Hepatic stellate cell (primary cell): ENCODE measurements around the gene NDUFA13.
A peak's percentile ranks its signal among the peaks of the same experiment; 100 is the strongest.

Source experiments
- DNase-seq: peaks from one replicate; pipeline ENCODE4 v3.0.0; 2011; ENCODE audit warnings: low spot score

Gene NDUFA13

GRCh38 chr19:19489804-19490204 lies 26.2 kb upstream of the NDUFA13 start:
- DNase-seq = no peak

GRCh38 chr19:19490214-19490968 lies 25.6 kb upstream of the NDUFA13 start:
- DNase-seq = peak; percentile 89

GRCh38 chr19:19491321-19492025 lies 24.6 kb upstream of the NDUFA13 start:
- DNase-seq = no peak

- DNase-seq = no peak
Measured at GRCh38 chr19:19492026-19492610, 23.9 kb upstream of the NDUFA13 start.

GRCh38 chr19:19493841-19494546 lies 22.0 kb upstream of the NDUFA13 start:
- no peak for DNase-seq

- no peak for DNase-seq
Measured at GRCh38 chr19:19495614-19496603, 20.1 kb upstream of the NDUFA13 start.

GRCh38 chr19:19498255-19498991 lies 17.6 kb upstream of the NDUFA13 start:
- DNase-seq = no peak

- DNase-seq = no peak
Measured at GRCh38 chr19:19499272-19499995, 16.6 kb upstream of the NDUFA13 start.

GRCh38 chr19:19500975-19501644 lies 14.9 kb upstream of the NDUFA13 start:
- no peak for DNase-seq

GRCh38 chr19:19501798-19502197 lies 14.2 kb upstream of the NDUFA13 start:
- DNase-seq = no peak

GRCh38 chr19:19502281-19502680 lies 13.7 kb upstream of the NDUFA13 start:
- no peak for DNase-seq

- DNase-seq = no peak
Measured at GRCh38 chr19:19502808-19503602, 13.0 kb upstream of the NDUFA13 start.

GRCh38 chr19:19504754-19505668 lies 11.0 kb upstream of the NDUFA13 start:
- no peak for DNase-seq

GRCh38 chr19:19505669-19506326 lies 10.2 kb upstream of the NDUFA13 start:
- DNase-seq = no peak

GRCh38 chr19:19506592-19506991 lies 9.4 kb upstream of the NDUFA13 start:
- DNase-seq = no peak

- no peak for DNase-seq
Measured at GRCh38 chr19:19507354-19507753, 8.7 kb upstream of the NDUFA13 start.

GRCh38 chr19:19508217-19508616 lies 7.8 kb upstream of the NDUFA13 start:
- no peak for DNase-seq
